Activated CD8-positive, alpha-beta memory T cell treated with anti-CD3 and anti-CD28 coated beads for 48 hours (primary cell): ENCODE data around the gene NACAD.

Experiments
- DNase-seq, 3 experiments: peaks; one replicate each; pipeline ENCODE4 v3.0.0-alpha.2; 2020; ENCODE audit warnings: low read depth in 2 of 3, low spot score in 2 of 3

The NACAD gene

DNA sequence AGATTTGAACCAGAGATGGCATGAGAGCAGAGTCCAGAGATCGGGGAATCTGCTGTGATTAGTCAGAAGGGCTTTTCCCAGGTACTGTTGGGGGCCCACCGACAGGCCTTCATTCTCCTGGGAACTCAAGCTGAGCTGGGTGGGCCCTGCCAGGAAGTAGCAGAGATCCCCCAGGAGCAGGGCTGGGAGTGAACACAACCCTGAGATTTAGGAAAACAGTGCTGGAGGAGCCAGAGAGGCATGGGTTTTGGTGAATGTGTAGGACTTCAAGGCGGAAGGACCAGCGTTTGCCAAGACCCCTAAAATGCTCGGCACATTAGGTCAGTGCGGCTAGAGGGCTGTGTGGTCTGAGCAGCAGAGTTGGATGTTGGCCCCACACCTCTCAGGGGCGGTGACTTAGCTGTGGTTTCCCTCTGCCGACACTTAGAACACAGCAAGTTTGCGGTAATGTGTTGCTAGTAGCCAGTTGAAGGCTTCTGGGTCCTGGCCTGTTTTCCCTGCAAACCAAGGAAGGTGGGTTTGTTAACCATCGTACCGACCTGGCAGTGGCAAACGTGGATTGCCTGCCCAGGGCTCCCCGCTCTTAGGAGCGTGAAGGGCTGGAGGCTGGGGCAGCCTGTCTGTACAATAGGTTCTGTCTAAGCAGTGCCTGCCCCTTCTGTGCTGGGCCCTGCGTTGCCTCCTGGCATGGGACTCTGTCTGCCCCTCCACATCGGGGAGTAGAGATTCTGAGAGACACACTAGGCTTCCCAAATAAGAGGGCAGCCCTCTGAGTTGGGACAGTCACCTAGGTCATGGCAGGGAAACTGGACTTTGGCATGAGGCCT, 14.0 kb downstream of the NACAD start:
- DNase-seq = no peak

GRCh38 chr7:45073786-45074527, 14.8 kb downstream of the NACAD start:
- no peak for DNase-seq

GRCh38 chr7:45073031-45073785, 15.6 kb downstream of the NACAD start:
- DNase-seq = no peak

- no peak for DNase-seq
Observed at GRCh38 chr7:45072131-45073030, 16.4 kb downstream of the NACAD start.

DNA sequence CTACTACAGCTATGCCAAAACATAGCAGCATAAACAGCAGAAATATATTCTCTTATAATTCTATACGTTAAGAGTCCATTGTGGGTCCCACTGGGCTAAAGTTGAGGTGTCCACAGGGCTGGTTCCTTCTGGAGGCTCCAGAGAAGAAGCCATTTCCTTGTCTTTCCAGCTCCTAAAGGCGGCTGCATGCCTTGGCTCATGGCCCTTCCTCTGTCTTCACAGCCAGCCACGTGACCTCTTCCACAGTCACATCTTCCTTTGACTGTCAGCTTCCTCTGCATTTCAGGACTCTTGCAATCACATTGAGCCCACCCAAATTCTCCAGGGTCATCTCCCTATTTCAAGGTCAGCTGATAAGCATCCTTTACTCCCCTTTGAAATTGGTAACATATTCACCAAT, 17.2 kb downstream of the NACAD start:
- DNase-seq = no peak

- DNase-seq = no peak
Observed at GRCh38 chr7:45070254-45070642, 18.5 kb downstream of the NACAD start.

GRCh38 chr7:45069444-45070253, 19.1 kb downstream of the NACAD start:
- no peak for DNase-seq

DNA sequence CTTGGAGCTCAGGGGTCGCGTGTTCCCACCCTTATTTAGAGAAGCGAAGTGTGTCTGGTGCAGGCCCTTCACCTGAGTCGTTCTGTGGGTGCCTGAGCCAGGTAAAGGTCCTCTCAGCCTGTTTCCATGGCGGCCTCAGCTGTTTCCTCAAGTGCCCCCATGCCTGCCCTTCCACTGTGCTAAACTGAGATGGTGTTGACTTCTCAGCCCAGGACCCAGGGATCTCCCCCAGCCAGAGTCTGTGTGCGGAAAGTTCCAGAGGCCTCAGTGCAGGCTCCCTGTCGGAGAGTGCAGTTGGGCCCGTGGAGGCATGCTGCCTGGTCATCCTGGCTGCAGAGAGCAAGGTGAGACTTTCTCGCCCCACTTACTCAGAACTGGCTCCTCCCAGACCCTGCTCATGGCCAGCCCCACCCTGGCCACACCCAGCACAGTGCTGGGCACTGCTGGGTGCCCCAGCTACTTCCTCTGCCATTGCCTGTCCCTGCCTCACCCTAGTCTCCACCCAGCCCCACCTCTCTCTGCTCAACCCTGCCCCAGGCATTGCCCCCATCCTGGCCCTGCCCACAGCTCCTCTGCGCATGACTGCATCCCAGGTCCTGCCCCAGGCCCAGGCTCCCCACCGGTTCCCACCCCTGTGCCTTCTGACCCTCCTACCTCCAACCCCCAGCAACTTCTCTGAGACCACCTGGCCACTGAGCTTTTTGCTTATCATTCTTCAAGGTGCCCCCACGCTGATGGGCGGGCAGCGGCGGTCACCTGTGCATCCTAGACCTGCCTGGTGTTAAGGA, 20.3 kb downstream of the NACAD start:
- DNase-seq = no peak

DNA sequence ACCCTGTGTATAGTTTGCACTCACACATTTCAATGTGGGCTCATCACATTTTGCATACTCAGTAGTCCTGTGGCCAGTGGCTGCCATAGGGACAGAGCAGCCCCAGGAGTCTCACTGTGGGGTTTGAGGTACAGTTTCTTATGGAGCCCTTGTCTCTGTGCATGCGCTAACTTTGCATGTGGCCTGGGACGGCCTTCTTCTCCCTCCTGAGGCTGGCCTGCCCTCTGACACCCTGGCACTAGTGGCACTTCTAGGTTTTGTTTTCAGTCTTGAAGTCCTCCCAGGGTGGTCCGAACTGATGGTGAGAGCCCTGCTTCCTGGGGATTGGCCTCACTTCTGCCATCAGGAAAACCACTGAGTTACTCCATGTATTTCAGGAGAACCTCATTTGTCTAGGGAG, 21.2 kb downstream of the NACAD start:
- no peak for DNase-seq

DNA sequence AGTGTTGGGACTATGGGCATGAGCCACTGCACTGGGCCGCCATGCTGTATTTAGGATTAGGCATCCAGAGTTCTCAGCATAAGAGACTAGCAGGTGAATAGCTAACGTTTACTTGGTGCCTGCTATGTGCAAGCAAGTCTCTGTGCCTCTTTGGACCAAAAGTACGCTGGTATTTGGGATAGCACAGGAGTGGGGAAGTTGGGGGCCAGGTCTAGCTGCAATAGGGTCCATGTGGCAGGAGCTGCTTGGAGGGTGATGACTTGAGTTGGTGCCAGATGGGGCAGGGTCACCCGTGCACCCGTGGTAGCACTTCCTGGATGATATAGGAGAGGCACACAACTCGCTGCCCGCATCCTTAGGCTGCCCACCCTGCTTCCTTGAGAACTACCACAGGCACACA, 22.4 kb downstream of the NACAD start:
- no peak for DNase-seq

DNA sequence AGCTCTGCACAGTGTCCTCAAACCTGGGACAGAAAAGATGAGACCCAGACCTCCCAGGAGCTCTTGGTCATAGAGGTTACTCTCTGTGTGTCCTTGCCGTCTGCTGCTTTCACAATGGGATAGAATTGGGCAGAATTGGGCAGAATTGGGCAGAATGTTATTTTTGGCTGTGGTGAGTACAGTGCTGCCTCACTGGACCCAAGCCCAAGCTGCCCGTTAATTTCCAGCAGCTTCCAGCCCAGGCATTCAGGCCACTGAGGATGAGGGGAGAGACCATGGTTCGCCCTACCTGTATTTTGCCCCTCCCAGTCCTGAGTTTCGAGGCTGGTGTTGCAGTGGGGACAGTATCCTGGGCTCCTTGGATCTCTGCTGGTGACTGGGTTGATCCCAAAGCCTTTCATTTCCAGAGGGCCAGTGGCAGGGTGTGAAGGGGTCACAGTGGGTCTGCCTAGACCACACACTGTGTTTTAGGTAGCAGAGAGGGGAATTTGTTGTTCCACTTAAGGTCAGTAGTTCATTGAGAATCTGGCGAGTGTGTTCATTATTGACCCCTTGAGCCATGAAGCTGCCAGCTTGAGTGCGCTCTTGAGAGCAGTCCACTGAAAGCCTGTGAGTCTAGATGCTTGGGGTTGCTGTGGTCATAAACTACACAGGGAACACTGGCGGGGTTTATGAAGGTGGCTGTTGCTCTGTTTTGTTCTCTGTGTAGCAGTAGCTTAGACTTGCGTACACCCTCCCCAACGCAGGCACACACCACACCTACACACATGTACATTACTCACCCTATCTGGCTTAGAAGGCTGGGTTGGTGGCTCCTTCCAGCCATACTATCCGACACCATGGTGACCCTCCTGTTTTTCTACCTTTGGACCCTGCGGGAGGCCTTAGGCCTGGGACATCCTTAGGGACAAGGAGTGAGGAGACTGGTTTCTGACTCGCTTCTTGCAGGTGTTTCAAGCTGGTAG, 23.5 kb downstream of the NACAD start:
- DNase-seq = no peak

DNA sequence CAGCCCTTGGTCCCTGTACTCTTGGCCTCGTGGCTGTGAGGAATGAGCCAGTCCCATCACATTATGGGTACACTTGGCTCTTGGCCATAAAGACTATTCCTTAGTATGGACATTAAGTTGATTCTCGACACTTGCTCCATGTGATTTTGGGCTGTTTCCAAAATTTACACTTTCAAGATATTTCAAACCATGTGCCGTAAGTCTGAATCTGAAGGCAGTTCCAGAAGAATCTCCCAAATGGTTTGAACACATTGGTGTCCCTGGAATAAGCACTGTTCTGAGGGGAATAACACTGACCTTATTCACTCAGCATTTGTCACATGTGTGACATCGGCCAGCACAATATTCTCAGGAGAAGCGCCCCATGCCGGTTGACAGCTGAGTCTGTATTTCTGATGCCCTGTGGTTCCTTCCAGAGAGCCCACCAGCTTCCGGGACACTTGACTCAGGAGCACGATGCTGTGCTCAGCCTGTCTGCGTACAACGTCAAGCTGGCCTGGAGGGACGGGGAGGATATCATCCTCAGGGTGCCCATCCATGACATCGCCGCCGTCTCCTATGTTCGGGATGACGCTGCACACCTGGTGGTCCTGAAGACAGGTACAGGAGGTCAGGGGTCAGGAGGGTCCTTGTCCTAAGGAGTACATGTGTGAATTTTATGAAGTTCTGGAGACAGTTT, 24.6 kb downstream of the NACAD start:
- no peak for DNase-seq

DNA sequence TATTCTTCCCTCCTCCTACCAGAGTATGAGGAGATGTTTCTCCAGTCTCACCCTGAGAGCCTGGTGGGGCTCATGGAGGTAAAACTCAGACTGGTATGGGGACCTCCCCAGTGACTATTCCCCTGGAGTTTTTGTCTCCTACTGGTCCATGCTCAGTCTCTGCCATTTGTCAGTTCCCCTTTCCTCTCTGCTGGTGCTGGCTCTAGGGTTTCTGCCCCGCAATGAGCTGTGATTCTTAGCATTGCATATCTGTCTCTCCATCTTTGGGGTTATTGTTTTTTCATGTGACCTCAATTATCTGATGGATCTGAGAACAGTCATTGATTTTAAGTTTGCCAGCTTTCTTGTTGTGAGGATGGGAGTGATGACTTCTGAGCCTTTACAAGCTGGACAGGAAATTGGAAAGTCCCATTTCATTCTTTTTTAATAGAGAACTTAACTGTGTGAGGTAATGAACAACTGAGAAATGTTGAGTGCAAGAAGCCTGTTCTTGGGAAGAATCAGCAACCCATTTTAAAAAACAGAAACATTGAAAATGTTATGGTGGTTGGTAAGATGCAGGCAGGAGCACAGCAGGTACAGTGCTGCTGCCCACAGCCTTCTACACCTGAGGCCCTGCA, 26.9 kb downstream of the NACAD start:
- no peak for DNase-seq

- no peak for DNase-seq
Observed at GRCh38 chr7:45061352-45061751, 27.4 kb downstream of the NACAD start.

DNA sequence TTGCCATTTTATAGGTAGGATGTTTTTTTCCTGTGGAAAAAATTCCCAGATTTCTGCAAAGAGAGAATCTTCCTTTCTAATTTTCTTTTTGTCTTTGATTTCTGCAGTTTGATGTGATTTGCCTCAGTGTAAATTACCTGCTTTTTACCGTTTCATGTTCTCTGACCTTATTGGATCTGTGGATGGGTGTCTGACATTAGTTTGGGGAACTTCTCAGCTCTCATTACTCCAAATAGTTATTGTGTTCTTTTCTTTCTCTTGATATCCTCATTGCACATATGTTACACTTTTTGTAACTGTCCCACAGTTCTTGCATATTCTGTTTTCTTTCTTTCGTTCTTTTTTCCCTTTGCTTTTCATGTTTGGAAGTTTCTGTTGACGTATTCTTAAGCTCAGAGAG, 28.5 kb downstream of the NACAD start:
- no peak for DNase-seq

DNA sequence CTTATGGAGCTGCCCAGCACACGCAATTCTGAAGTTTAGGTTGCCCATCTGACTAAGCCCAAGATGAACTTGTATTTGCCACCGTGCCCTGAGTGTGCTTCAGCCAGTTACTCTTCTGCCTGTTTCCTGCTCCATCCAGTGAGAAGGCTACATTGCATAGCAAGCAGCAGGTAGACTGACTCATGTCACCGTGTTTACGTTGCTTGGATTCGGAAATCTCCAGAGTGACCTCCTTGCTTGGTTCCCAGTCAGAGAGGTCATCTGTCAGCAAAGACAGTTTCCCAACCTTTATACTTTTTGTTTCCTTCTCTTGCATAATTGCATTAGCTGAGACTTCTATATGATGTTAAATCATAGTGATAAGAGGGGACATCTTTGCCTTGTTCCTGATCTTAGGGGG, 30.9 kb downstream of the NACAD start:
- no peak for DNase-seq

- no peak for DNase-seq
Observed at GRCh38 chr7:45055594-45056219, 33.1 kb downstream of the NACAD start.
